ENCODE results near the gene PSMA2.

Gene PSMA2

DNA sequence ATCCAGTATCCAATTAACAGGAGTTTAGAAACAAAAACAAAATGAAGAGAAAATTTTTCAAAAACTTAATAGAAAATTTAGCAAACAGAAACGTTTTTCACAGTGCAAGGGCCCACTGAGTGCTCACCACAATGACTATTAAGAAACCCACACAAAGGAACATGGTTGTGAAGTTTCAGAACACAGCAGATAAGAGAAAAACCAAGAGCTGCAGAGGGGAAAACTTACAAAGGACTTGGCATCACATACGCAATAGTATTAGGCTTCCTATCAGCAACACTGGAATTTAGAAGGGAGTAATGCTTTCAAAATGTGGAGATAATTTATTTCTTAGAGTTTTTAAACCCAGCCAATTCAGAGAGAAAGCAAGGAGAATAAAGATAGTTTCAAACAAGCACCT lies 18.4 kb downstream of the PSMA2 start:
- DNase-seq (ENCODE audit: extremely low spot score): no peak
- ChIA-PET POLR2A (interaction anchor here (1.6 kb wide), 1 partner anchor 25 kb away, joined by 4 read pairs; no protein-coding TSS in a partner anchor), CTCF (no interaction called here)
- TF ChIP-seq FOXM1 (IDR thresholded peaks at IDR 0.05; ENCODE audit: borderline replicate concordance): no peak
- no peak for TF ChIP-seq SP1 (IDR thresholded peaks at IDR 0.05)
- TF ChIP-seq CTBP1 (IDR thresholded peaks at IDR 0.05; ENCODE audit: borderline replicate concordance): no peak
- TF ChIP-seq ELF4 (IDR thresholded peaks at IDR 0.05): no peak
- TF ChIP-seq FOXA1 (IDR thresholded peaks at IDR 0.05): no peak
- TF ChIP-seq SUZ12 (IDR thresholded peaks at IDR 0.05): no peak
- no peak for TF ChIP-seq ZNF384 (IDR thresholded peaks at IDR 0.05)
- TF ChIP-seq HDGF (IDR thresholded peaks at IDR 0.05; ENCODE audit: borderline replicate concordance): no peak
- TF ChIP-seq, protein P1, sequence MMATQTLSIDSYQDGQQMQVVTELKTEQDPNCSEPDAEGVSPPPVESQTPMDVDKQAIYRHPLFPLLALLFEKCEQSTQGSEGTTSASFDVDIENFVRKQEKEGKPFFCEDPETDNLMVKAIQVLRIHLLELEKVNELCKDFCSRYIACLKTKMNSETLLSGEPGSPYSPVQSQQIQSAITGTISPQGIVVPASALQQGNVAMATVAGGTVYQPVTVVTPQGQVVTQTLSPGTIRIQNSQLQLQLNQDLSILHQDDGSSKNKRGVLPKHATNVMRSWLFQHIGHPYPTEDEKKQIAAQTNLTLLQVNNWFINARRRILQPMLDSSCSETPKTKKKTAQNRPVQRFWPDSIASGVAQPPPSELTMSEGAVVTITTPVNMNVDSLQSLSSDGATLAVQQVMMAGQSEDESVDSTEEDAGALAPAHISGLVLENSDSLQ (IDR thresholded peaks at IDR 0.05): no peak
- no peak for TF ChIP-seq LEF1 (IDR thresholded peaks at IDR 0.05; ENCODE audit: borderline replicate concordance)

DNA sequence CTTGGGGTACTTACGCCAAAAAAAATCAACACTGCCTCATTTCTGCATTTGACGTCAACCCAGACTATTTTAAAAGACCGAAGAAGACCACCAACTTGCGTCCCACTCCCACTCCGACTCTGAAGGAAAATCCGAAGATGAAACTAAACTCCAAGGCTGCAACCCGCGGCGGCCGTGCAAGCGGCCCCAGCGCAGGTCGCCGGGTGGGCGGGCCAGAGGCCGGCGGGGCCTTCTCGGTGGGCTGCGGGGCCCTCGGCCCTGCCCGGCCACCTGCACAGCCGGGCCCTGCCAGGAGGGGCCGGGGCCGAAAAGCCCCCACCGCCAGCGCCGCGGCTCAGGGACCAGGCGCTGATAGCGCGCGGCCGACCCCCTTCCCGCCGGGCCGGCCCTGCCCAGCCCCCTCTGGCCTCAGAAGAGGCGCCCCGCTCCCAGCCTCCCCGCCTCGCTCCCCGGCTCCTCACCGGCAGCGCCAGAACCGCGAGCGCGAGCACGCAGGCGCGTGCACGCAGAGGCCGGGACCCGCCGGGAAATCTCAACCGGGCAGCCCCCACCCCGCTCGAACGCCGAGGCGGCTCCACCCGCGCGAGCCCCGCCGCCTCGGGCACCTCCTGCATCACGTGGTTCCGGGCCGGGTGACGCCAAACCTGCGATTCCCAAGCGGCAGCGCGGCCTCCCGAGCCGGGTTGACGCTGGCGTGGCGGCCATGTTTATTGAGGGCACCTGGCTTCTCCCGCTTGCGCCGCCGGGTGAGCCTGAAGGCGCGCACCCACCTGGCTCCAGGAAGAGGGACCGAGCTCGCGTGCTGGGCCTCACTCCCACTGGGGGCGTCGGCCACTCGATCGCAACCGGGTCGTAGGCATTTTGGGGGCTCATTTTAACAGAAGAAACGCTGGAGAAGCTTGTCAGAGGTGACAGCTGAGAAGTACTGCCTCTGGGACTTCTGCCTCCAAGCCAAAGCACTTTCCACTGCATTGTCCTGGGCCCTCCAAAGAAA lies 20.2 kb downstream of the PSMA2 start, which contains the start of gene C7orf25:
Gene C7orf25 (minus strand): TSS at position 617 of the 994 bp plus-strand sequence. CDS start 1,170 bp downstream, outside the sequence.
- TF ChIP-seq L3MBTL2 (conservative IDR thresholded peaks at IDR 0.05) (peak; percentile 91), ELF4 (IDR thresholded peaks at IDR 0.05) (no peak), HDGF (IDR thresholded peaks at IDR 0.05; ENCODE audit: borderline replicate concordance) (0 out of 2 replicates have a peak, but pooled peaks have one; percentile 61), LEF1 (IDR thresholded peaks at IDR 0.05; ENCODE audit: borderline replicate concordance) (no peak), FOXM1 (IDR thresholded peaks at IDR 0.05; ENCODE audit: borderline replicate concordance) (0 out of 2 replicates have a peak, but pooled peaks have one; percentile 4)
- ChIA-PET CTCF (no interaction called here), POLR2A (interaction anchor here (0.7 to 2.2 kb wide), 4 partner anchors 18 to 23 kb away, joined by 4 to 7 read pairs (median 5); partner anchors contain the start of genes MRPL32 and PSMA2)
- DNase-seq (ENCODE audit: extremely low spot score): peak; percentile 93

DNA sequence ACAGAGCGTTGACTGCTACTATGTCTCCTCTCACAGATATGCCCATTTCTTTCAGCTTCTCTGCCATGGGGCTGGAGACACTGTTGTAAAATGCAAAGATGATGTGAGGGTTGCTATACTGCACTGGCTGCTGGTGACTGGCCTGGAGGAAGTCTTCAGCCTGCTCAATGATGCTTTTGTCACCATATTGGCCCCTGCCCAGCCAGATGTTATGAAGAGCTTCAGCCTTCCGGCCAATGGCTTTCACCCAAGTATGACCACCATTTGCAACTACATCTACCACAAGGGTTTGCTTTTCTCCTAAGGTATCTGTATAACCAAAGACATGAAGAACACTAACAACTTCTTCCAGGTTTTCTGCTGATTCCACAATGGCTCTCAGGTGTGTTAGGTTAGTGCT lies 21.7 kb downstream of the PSMA2 start:
- POLR2A ChIA-PET: interaction anchor here (1.1 to 2.2 kb wide), 2 partner anchors 10 to 22 kb away, joined by 3 to 7 read pairs; partner anchors contain the start of genes MRPL32 and PSMA2
- CTCF ChIA-PET: no interaction called here
- DNase-seq (ENCODE audit: extremely low spot score): no peak
- no peak for TF ChIP-seq FOXA1 (IDR thresholded peaks at IDR 0.05)
- TF ChIP-seq HDGF (IDR thresholded peaks at IDR 0.05; ENCODE audit: borderline replicate concordance): no peak
- no peak for TF ChIP-seq ELF4 (IDR thresholded peaks at IDR 0.05)
- TF ChIP-seq, protein P1 (IDR thresholded peaks at IDR 0.05): no peak
- TF ChIP-seq FOXK2 (IDR thresholded peaks at IDR 0.05): no peak
- no peak for TF ChIP-seq BHLHE40 (IDR thresholded peaks at IDR 0.05; ENCODE audit: borderline replicate concordance)
- TF ChIP-seq FOXM1 (IDR thresholded peaks at IDR 0.05; ENCODE audit: borderline replicate concordance): no peak
- no peak for TF ChIP-seq SUZ12 (IDR thresholded peaks at IDR 0.05)
- no peak for TF ChIP-seq SP1 (IDR thresholded peaks at IDR 0.05)
- no peak for TF ChIP-seq ZNF384 (IDR thresholded peaks at IDR 0.05)
- no peak for TF ChIP-seq NFRKB (IDR thresholded peaks at IDR 0.05)
- no peak for TF ChIP-seq ARNT (IDR thresholded peaks at IDR 0.05)
- no peak for TF ChIP-seq L3MBTL2 (conservative IDR thresholded peaks at IDR 0.05)

DNA sequence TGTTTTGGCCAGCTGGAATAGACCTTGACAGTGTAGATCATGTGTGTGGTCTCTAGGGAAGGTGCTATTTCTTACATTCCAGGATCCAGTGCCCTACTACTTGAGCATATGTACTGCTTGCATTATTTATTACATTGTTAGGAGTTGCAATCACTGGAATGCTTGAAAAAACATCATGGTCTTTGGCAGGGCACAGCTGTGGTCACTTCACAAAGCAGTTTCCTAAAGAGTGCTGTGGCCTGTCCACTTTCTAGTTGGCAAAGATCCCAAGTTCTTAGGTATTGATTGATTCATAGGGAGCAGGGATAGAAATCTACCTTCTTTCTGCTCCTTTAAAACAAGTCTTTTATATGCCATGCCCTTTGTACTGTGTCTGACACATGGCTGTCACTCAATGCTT lies 24.7 kb downstream of the PSMA2 start:
- ChIA-PET POLR2A (no interaction called here), CTCF (no interaction called here)
- DNase-seq (ENCODE audit: extremely low spot score): no peak
- TF ChIP-seq SP1 (IDR thresholded peaks at IDR 0.05): no peak

DNA sequence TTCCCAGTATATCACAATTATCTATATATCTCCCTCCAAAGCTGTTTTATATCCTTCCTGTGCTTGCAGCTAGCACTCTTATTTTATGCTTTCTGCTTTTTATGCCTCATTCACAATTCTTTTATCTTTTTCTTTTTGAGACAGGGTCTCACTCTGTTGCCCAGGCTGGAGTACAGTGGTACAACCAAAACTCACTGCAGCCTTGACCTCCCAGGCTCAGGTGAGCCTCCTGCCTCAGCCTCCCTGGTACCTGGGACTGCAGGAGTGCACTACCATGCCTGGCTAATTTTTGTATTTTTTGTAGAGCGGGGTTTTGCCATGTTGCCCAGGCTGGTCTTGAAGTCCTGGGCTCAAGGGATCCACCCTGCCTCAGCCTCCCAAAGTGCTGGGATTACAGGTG lies 25.8 kb downstream of the PSMA2 start:
- POLR2A ChIA-PET: interaction anchor here (1.2 kb wide), 1 partner anchor 27 kb away, joined by 3 read pairs; the partner anchor contains the start of gene MRPL32
- CTCF ChIA-PET: no interaction called here

More for the DNA sequence above, 25.8 kb downstream of the PSMA2 start:
- TF ChIP-seq ZNF384 (IDR thresholded peaks at IDR 0.05): no peak
- TF ChIP-seq TARDBP (IDR thresholded peaks at IDR 0.05): no peak
- no peak for TF ChIP-seq SUZ12 (IDR thresholded peaks at IDR 0.05)
- no peak for TF ChIP-seq HDGF (IDR thresholded peaks at IDR 0.05; ENCODE audit: borderline replicate concordance)
- TF ChIP-seq NFRKB (IDR thresholded peaks at IDR 0.05): no peak
- TF ChIP-seq L3MBTL2 (conservative IDR thresholded peaks at IDR 0.05): no peak
- TF ChIP-seq SP1 (IDR thresholded peaks at IDR 0.05): no peak
- TF ChIP-seq, protein P1 (IDR thresholded peaks at IDR 0.05): no peak
- TF ChIP-seq LEF1 (IDR thresholded peaks at IDR 0.05; ENCODE audit: borderline replicate concordance): no peak
- TF ChIP-seq ARNT (IDR thresholded peaks at IDR 0.05): no peak
- no peak for TF ChIP-seq BHLHE40 (IDR thresholded peaks at IDR 0.05; ENCODE audit: borderline replicate concordance)
- TF ChIP-seq CTBP1 (IDR thresholded peaks at IDR 0.05; ENCODE audit: borderline replicate concordance): no peak
- no peak for TF ChIP-seq FOXK2 (IDR thresholded peaks at IDR 0.05)
- TF ChIP-seq ELF4 (IDR thresholded peaks at IDR 0.05): no peak
- no peak for TF ChIP-seq FOXA1 (IDR thresholded peaks at IDR 0.05)
- TF ChIP-seq FOXM1 (IDR thresholded peaks at IDR 0.05; ENCODE audit: borderline replicate concordance): no peak
- DNase-seq (ENCODE audit: extremely low spot score): no peak

Measured in HEK293T (cell line).